ENCODE results near the gene GSTA3. TPM values are rescaled to one million over a fixed set of nuclear protein-coding genes. Genes with fewer than 3 reads are reported as not detected.
"Not testable (repeated sequence)": the region's sequence is repeated elsewhere in the genome, so short reads cannot be mapped to it uniquely, and the experiment has no call there.

Gene GSTA3
- total RNA-seq, 1 donor from 2014 or later: not detected

GRCh38 chr6:52918027-52918686, 8.7 kb upstream of the GSTA3 start:
- H3K79me2 ChIP-seq (ENCODE audit: low read depth); H4K20me1 ChIP-seq (ENCODE audit: low read depth); H3K27ac ChIP-seq; H3K4me3 ChIP-seq; H3K4me1 ChIP-seq; H3K27me3 Mint-ChIP-seq (ENCODE audit: insufficient read depth, low read depth); H3K9me3 ChIP-seq (ENCODE audit: low read depth); H3K36me3 Mint-ChIP-seq; H3K27me3 ChIP-seq; H3K4me2 ChIP-seq; H3K27ac Mint-ChIP-seq; H3K9ac ChIP-seq; H3K4me1 Mint-ChIP-seq; DNase-seq (ENCODE audit: low spot score); H3K36me3 ChIP-seq; H3K9me3 Mint-ChIP-seq; H2AFZ ChIP-seq (replicated peaks); H3F3A ChIP-seq (ENCODE audit: low read depth); H3K4me3 Mint-ChIP-seq: not testable (repeated sequence)

- no peak overlapping the region for H3K4me3 Mint-ChIP-seq
- no peaks in the 10 kb centered on the region for H3K9me3 ChIP-seq (ENCODE audit: low read depth)
- no peaks in the 10 kb centered on the region for H3K4me1 Mint-ChIP-seq
These were observed 5.0 kb upstream of the GSTA3 start for GRCh38 chr6:52914516-52914915.

GRCh38 chr6:52910091-52910490, 593 bp upstream of the GSTA3 start:
- Histone ChIP-seq H3K4me3 (no peak overlapping the region), H3F3A (ENCODE audit: low read depth) (no peaks in the 10 kb centered on the region), H3K4me2 (no peak overlapping the region), H3K27ac (no peak overlapping the region), H3K36me3 (no peaks in the 10 kb centered on the region), H3K4me1 (no peaks in the 10 kb centered on the region), H3K27me3 (no peaks in the 10 kb centered on the region), H3K9me3 (ENCODE audit: low read depth) (no peaks in the 10 kb centered on the region), H3K9ac (no peak overlapping the region), H3K79me2 (ENCODE audit: low read depth) (no peaks in the 10 kb centered on the region), H2AFZ (replicated peaks) (peak overlapping the region; percentile 28), H4K20me1 (ENCODE audit: low read depth) (no peaks in the 10 kb centered on the region)
- DNase-seq (ENCODE audit: low spot score): no peak
- no peak overlapping the region for H3K27ac Mint-ChIP-seq
- H3K9me3 Mint-ChIP-seq: no peaks in the 10 kb centered on the region
- peaks cover 4% of the 10 kb centered on the region for H3K27me3 Mint-ChIP-seq (ENCODE audit: insufficient read depth, low read depth)
- TF ChIP-seq EZH2phosphoT487 (IDR thresholded peaks at IDR 0.05): no peak
- TF ChIP-seq CTCF (IDR thresholded peaks at IDR 0.05): no peak
- no peak for TF ChIP-seq EZH2 (IDR thresholded peaks at IDR 0.05)
- H3K4me1 Mint-ChIP-seq: no peaks in the 10 kb centered on the region
- no peak overlapping the region for H3K4me3 Mint-ChIP-seq
- H3K36me3 Mint-ChIP-seq: no peaks in the 10 kb centered on the region

More at GRCh38 chr6:52914516-52914915, 5.0 kb upstream of the GSTA3 start:
- peaks cover 4% of the 10 kb centered on the region for H3K27me3 Mint-ChIP-seq (ENCODE audit: insufficient read depth, low read depth)
- no peaks in the 10 kb centered on the region for H3K36me3 Mint-ChIP-seq
- Histone ChIP-seq H3K4me2 (no peak overlapping the region), H3K4me3 (no peak overlapping the region), H4K20me1 (ENCODE audit: low read depth) (no peaks in the 10 kb centered on the region), H3K27ac (no peak overlapping the region), H3K27me3 (no peaks in the 10 kb centered on the region), H3K79me2 (ENCODE audit: low read depth) (no peaks in the 10 kb centered on the region), H3K9ac (no peak overlapping the region), H3K36me3 (no peaks in the 10 kb centered on the region), H3K4me1 (no peaks in the 10 kb centered on the region), H3F3A (ENCODE audit: low read depth) (no peaks in the 10 kb centered on the region), H2AFZ (replicated peaks) (no peak overlapping the region)
- no peak overlapping the region for H3K27ac Mint-ChIP-seq
- no peaks in the 10 kb centered on the region for H3K9me3 Mint-ChIP-seq
- no peak for DNase-seq (ENCODE audit: low spot score)
- TF ChIP-seq EZH2phosphoT487 (IDR thresholded peaks at IDR 0.05) (no peak), CTCF (IDR thresholded peaks at IDR 0.05) (no peak), EZH2 (IDR thresholded peaks at IDR 0.05) (no peak)

- peaks cover 4% of the 10 kb centered on the region for H3K27me3 Mint-ChIP-seq (ENCODE audit: insufficient read depth, low read depth)
- Histone ChIP-seq H3K79me2 (ENCODE audit: low read depth) (no peaks in the 10 kb centered on the region), H3K36me3 (no peaks in the 10 kb centered on the region), H4K20me1 (ENCODE audit: low read depth) (no peaks in the 10 kb centered on the region), H2AFZ (replicated peaks) (no peak overlapping the region), H3K4me2 (no peak overlapping the region), H3K9me3 (ENCODE audit: low read depth) (no peaks in the 10 kb centered on the region), H3K27me3 (no peaks in the 10 kb centered on the region), H3K27ac (no peak overlapping the region), H3K4me3 (no peak overlapping the region), H3K4me1 (no peaks in the 10 kb centered on the region), H3K9ac (no peak overlapping the region), H3F3A (ENCODE audit: low read depth) (no peaks in the 10 kb centered on the region)
- no peak for DNase-seq (ENCODE audit: low spot score)
- H3K9me3 Mint-ChIP-seq: no peaks in the 10 kb centered on the region
- H3K27ac Mint-ChIP-seq: no peak overlapping the region
- H3K4me1 Mint-ChIP-seq: no peaks in the 10 kb centered on the region
- TF ChIP-seq CTCF (IDR thresholded peaks at IDR 0.05): no peak
- no peak for TF ChIP-seq EZH2 (IDR thresholded peaks at IDR 0.05)
- no peak for TF ChIP-seq EZH2phosphoT487 (IDR thresholded peaks at IDR 0.05)
- H3K36me3 Mint-ChIP-seq: no peaks in the 10 kb centered on the region
- no peak overlapping the region for H3K4me3 Mint-ChIP-seq
These were observed 367 bp downstream of the GSTA3 start for GRCh38 chr6:52909131-52909530.

Measured in neural progenitor cell (in vitro differentiated cells).